Keratinocyte (primary cell): Measurements from ENCODE around the gene MLLT1. TPM values are rescaled to one million over a fixed set of nuclear protein-coding genes. Genes with fewer than 3 reads are reported as not detected.

ENCODE experiments used
- DNase-seq: peaks from one replicate; pipeline ENCODE4 v3.0.0-alpha.2; 2011; ENCODE audit warnings: low read depth, missing footprints, low spot score
- FAIRE-seq: peaks from 2 replicates; lab custom pipeline; 2011; peaks lifted over from hg19 to GRCh38; lab: Jason Lieb, UNC
- H2AFZ ChIP-seq: 2 replicates; pipeline ENCODE4 v1.6.0; 2012; ENCODE audit warnings: low read length, control low read depth, inconsistent platforms; ENCODE audit not compliant: control insufficient read depth
- H3K27ac ChIP-seq: 2 replicates; pipeline ENCODE4 v1.5.1; 2011; ENCODE audit warnings: low read length; ENCODE audit not compliant: control insufficient read depth, insufficient read depth
- H3K27me3 ChIP-seq: 3 replicates; pipeline ENCODE4 v1.6.0; 2011; ENCODE audit warnings: low read length; ENCODE audit not compliant: control insufficient read depth, insufficient read depth; ENCODE audit errors: extremely low read depth
- H3K36me3 ChIP-seq, 2 experiments: 2 replicates in 1 of 2; 3 replicates in 1 of 2; pipeline ENCODE4 v1.5.1; 2011; ENCODE audit warnings: low read length in 2 of 2, mild to moderate bottlenecking in 1 of 2; ENCODE audit not compliant: control insufficient read depth in 2 of 2, insufficient read depth in 2 of 2; ENCODE audit errors: extremely low read depth in 1 of 2
- H3K4me1 ChIP-seq: 3 replicates; pipeline ENCODE4 v1.5.1; 2011; ENCODE audit warnings: low read length; ENCODE audit not compliant: control insufficient read depth, insufficient read depth; ENCODE audit errors: extremely low read depth
- H3K4me2 ChIP-seq: 3 replicates; pipeline ENCODE4 v1.6.0; 2011; ENCODE audit warnings: low read depth, low read length; ENCODE audit not compliant: control insufficient read depth, insufficient read depth; ENCODE audit errors: extremely low read depth
- H3K4me3 ChIP-seq, 3 experiments: fragments of 200-600 bp in 1 of 3; sonication (generic) in 1 of 3; 2 replicates in 2 of 3; 3 replicates in 1 of 3; pipeline ENCODE4 v1.5.1; 2011 to 2016; ENCODE audit warnings: low read length in 3 of 3, mild to moderate bottlenecking in 3 of 3, control low read depth in 2 of 3, inconsistent platforms in 1 of 3, low read depth in 1 of 3, mixed read lengths in 1 of 3, mixed run types in 1 of 3, moderate library complexity in 1 of 3; ENCODE audit not compliant: control insufficient read depth in 2 of 3, insufficient read depth in 2 of 3; ENCODE audit errors: extremely low read depth in 1 of 3
- H3K79me2 ChIP-seq: 2 replicates; pipeline ENCODE4 v1.6.0; 2012; ENCODE audit warnings: low read length; ENCODE audit not compliant: control insufficient read depth, insufficient read depth
- H3K9ac ChIP-seq: 3 replicates; pipeline ENCODE4 v1.6.0; 2011; ENCODE audit warnings: low read length; ENCODE audit not compliant: control insufficient read depth, insufficient read depth; ENCODE audit errors: extremely low read depth
- H3K9me1 ChIP-seq: 3 replicates; pipeline ENCODE4 v1.6.0; 2011; ENCODE audit warnings: low read length; ENCODE audit not compliant: control insufficient read depth, insufficient read depth; ENCODE audit errors: extremely low read depth
- H3K9me3 ChIP-seq: 2 replicates; pipeline ENCODE4 v1.5.1; 2012; ENCODE audit warnings: low read depth, low read length; ENCODE audit not compliant: control insufficient read depth
- H4K20me1 ChIP-seq: 3 replicates; pipeline ENCODE4 v1.6.0; 2011; ENCODE audit warnings: low read length; ENCODE audit not compliant: control insufficient read depth, insufficient read depth; ENCODE audit errors: extremely low read depth
- CTCF ChIP-seq, 3 experiments: IDR thresholded peaks in 1 of 3; conservative IDR thresholded peaks in 1 of 3; optimal IDR thresholded peaks in 1 of 3; 2 replicates in 2 of 3; 3 replicates in 1 of 3; pipeline versions ENCODE3 to v1.5.1; 2011; ENCODE audit warnings: low read length in 3 of 3, mild to moderate bottlenecking in 3 of 3, moderate library complexity in 2 of 3, control low read depth in 1 of 3, inconsistent platforms in 1 of 3; ENCODE audit not compliant: insufficient read depth in 2 of 3; ENCODE audit errors: extremely low read depth in 1 of 3
- EZH2 ChIP-seq: IDR thresholded peaks from one replicate; pipeline ENCODE4 v1.6.1; 2012; ENCODE audit warnings: inconsistent platforms, mild to moderate bottlenecking, low read length, moderate library complexity
- dilution Hi-C: fragments of 300-500 bp; cut with MboI; formaldehyde crosslinking; loops from one replicate; pipeline ENCODE4 v1.7.0; 2020; ENCODE audit warnings: low sequenced_read_pairs; ENCODE audit not compliant: extremely low pct_ligation_motif_present
- polyA plus RNA-seq, 5 experiments: library from polyadenylated mRNA; depleted of rRNA in 3 of 5; stranded (reverse) in 3 of 5; stranded (forward) in 1 of 5; unstranded in 1 of 5; fragments of >200 nt; gene quantifications; 1 replicate in 1 of 5; 2 replicates in 3 of 5; 3 replicates in 1 of 5; pipeline versions ENCODE4 v1.2.1 to v1.2.3, GENCODE V29; 2011 to 2012; ENCODE audit warnings: missing spikeins in 2 of 5, low read depth in 1 of 5, low replicate concordance in 1 of 5

The MLLT1 gene
- polyA plus RNA-seq, 1 donor (not counting 4 experiments of a cell fraction or from before 2014, with no cell fraction given), result 8.3 TPM

- Histone ChIP-seq H3K9me1 (no peaks in the 10 kb centered on the region), H3K36me3 (no peaks in the 10 kb centered on the region), H3K79me2 (no peaks in the 10 kb centered on the region), H3K9ac (no peak overlapping the region), H3K4me1 (no peaks in the 10 kb centered on the region), H3K27me3 (no peaks in the 10 kb centered on the region), H3K4me3 (no peak overlapping the region), H3K4me2 (no peak overlapping the region), H4K20me1 (no peaks in the 10 kb centered on the region), H3K27ac (no peak overlapping the region), H3K9me3 (no peaks in the 10 kb centered on the region), H2AFZ (no peak overlapping the region)
- dilution Hi-C loops, result no loop called here
- no peak for FAIRE-seq
- DNase-seq, result no peak
- no peak for TF ChIP-seq EZH2
These were observed 45.8 kb upstream of the MLLT1 start for GRCh38 chr19:6325614-6326013.

GRCh38 chr19:6324757-6325156, 45.0 kb upstream of the MLLT1 start:
- TF ChIP-seq CTCF (optimal IDR thresholded peaks at IDR 0.05 in 1 of 3, IDR thresholded peaks at IDR 0.05 in 1 of 3, conservative IDR thresholded peaks at IDR 0.05 in 1 of 3; ENCODE audit: extremely low read depth in 1 of 3, insufficient read depth in 2 of 3, low read length in 3 of 3), result no peak
- Histone ChIP-seq H3K27me3 (no peaks in the 10 kb centered on the region), H3K9me3 (no peaks in the 10 kb centered on the region), H2AFZ (no peak overlapping the region), H3K4me2 (no peak overlapping the region), H4K20me1 (no peaks in the 10 kb centered on the region), H3K79me2 (no peaks in the 10 kb centered on the region), H3K9me1 (no peaks in the 10 kb centered on the region), H3K9ac (no peak overlapping the region), H3K36me3 (no peaks in the 10 kb centered on the region), H3K4me1 (no peaks in the 10 kb centered on the region), H3K4me3 (no peak overlapping the region), H3K27ac (no peak overlapping the region)
- DNase-seq, result no peak
- FAIRE-seq, result no peak
- dilution Hi-C loops, result no loop called here

- H3K9ac ChIP-seq, result no peak overlapping the region
- no peaks in the 10 kb centered on the region for H3K9me3 ChIP-seq
- no peaks in the 10 kb centered on the region for H3K79me2 ChIP-seq
- H3K27ac ChIP-seq, result no peak overlapping the region
- H3K4me2 ChIP-seq, result no peak overlapping the region
- dilution Hi-C loops, result no loop called here
- H3K4me1 ChIP-seq, result no peaks in the 10 kb centered on the region
- FAIRE-seq (no peak), DNase-seq (no peak)
- TF ChIP-seq EZH2 (no peak), CTCF (optimal IDR thresholded peaks at IDR 0.05 in 1 of 3, IDR thresholded peaks at IDR 0.05 in 1 of 3, conservative IDR thresholded peaks at IDR 0.05 in 1 of 3; ENCODE audit: extremely low read depth in 1 of 3, insufficient read depth in 2 of 3, low read length in 3 of 3) (no peak)
- H2AFZ ChIP-seq, result no peak overlapping the region
- H3K9me1 ChIP-seq, result no peaks in the 10 kb centered on the region
- no peaks in the 10 kb centered on the region for H3K36me3 ChIP-seq
- no peaks in the 10 kb centered on the region for H4K20me1 ChIP-seq
- H3K4me3 ChIP-seq, result no peak overlapping the region
- H3K27me3 ChIP-seq, result no peaks in the 10 kb centered on the region
These were observed 42.5 kb upstream of the MLLT1 start for GRCh38 chr19:6322284-6322683.
